ENCODE measurements around the gene ATRIP.

Gene ATRIP

DNA sequence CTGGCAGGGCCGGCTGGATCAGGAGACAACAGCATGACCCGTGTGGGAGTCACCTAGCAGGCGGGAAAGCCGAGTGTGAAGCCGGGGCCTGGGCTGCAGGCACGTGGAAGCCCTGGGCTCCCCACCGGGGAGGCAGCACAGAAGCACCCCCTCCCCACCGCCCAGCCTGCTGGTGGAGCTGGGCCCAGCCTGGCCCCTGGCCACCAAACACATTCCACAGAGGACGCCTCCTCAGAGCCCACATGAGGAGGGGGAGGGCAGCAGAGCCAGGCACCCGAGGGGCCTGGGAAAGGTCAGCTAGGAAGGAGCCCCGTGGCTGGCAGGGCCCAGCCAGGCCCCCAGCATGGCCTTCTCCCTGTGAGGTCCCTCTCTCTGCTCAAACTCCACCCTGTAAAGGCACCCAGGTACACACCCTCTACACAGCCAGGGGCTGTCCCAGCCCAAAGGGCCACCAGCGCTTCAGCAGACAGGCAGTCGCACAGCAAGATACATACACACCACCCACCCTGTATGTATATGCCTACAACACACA is 21.2 kb upstream of the ATRIP start:
- no peak for DNase-seq

DNA sequence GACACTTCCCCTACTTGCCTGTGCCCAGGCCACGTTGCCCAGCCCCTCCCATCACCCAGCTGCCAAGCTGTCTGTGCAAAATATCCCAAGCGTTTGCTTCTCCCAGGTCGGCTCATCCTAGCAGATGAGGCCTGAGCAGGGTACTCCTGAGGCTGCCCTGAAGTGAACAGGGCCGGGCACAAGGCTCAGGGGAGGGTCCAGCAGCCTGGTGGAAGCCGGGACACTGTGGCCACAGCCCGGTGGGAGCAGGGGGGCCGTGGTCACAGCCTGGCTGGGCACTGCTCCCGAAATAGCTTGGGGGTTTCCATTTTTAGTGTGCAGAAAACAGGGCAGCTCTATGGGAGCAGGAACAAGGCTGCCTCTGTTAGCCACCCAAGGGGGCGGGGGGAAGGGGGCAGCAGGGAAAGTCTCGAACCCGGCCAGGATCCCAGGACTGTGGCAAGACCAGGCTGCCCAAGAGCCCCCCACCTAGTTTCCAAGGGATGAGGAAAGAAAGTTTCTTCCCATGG is 20.1 kb upstream of the ATRIP start:
- DNase-seq, result no peak

DNA sequence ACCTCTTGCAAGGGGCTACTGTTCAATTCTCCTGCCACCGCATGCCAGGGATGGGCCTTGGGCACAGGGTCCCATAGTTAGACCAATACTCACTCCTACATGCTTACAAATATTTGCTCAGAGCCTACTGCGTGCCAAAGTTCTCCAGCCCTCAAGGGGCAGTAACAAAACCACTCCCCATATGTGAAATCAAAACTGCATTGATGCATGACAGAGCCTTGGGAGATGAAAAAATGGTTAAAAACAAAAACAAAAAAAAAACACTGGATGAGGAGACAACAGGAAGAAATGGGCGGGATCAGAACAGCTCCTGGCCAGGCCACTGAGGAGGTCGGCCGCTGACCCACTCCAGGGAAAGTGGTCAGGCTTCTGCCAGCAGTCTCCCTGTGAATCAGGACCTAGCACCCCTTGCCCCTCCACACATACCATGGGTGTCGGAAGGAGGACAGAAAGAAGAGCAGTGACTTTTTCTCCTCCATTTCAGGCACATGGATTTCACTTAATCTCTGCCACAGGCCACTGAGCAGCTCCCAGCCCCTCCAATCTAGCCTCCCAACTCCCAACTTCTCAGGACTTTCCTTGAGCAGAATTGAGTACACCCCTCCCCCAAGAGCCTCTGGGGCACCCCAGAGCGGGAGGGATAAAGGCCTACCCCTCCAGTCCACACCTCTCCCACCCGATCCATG is 19.4 kb upstream of the ATRIP start:
- DNase-seq, result no peak

DNA sequence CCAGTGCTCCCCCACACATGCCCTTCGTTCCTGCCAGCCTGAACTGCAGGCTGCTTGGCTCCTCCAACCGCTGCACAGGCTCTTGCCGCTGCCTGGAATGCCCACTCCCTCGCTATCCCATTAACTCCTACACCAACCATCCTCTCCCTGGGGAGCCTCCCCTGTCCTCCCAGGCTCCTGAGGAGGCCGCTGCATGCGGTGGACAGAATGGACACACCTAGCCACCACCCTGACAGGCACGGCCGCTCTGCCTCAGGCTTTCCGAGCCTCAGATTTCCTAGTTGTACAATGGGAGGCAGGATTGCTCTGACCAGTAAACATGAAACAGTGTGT is 18.9 kb upstream of the ATRIP start:
- no peak for DNase-seq

DNA sequence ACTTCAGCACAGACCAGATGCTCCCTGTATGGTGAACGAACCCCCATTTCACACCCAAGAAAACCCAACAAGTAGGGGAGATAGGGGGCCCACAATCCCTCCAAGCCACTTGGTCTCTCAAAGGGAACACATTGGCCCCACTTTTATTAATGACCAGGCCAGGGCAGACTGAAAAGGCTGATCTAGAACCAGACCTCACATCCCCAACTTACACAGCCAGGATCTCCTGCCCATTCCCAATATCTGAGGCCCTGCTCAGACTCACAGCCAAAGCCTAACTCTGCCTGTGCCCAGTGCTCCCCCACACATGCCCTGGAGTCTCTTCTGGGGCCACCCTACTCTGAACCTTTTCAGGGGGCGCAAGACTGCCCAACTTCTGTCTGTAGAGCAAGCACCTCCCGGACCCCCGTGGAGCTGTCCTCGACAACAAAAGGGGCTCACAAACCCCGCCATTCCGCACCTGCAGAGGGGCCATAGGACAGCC is 18.4 kb upstream of the ATRIP start:
- DNase-seq, result no peak

DNA sequence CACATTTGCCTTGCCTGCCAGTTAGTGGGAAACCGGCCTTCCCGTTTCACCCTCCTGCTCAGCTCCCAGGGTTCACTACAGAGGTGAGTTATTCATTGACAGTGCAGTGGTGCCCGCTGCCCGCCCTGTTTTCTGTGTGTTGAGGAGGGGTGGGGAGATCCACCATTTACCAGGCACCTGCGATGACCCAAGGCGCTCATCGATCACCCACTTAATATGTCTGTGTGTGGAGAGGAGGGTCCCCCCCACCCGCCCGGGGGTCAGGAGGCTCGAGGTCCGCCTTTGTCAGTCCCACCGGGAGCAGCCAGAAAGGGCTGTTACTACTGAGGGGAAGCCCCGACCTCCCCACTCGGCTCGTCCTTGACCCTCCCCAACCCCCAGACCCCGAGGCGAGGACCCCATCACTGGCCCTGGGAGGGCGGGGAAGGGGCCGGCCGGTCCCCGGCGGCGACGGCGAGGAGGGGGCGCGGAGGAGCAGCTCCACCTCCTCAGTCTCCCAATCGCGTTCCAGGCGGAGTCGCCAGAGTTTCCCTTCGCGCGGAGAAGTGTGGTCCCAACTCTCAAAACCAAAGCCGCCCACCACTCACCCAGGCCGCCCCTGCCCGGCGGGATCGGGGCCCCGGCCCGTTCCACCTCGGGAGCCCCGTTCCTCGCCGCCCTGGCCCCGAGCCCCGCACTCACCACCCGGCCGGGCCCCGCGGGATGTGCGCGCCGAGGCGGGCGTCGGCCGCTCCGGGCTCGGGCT is 17.8 kb upstream of the ATRIP start:
- DNase-seq, result peak; percentile 40

DNA sequence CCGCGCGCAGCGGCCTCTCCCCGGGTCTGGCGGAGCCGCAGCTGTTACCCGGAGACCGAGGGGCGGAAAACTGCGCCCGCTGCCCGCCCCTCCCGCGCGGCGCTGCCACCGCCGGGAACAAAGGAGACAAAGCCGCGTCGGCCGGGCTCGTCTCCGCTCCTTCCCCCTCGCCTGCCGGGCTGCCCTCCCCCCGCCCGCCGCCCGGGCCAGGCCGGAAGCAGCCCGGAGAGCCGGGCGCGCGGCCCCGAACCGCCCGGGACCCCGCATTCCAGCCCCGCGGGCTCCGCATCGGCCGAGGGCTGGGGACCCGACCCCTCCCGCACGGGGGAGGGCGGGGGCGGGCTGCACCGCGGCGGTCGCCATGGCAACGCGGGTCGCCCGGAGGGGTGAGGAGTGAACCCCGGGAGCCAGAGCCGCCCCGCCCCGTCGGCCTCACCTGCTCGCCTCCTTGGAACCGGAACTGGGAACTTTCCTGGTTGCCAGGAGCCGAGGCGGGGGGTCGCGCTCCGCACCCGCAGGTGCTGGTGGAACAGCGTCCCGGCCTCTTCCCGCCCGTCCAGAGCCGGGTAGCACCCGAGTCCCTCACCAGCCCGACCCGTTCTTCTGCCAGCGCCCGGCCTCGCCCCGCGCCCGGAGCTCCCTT is 17.1 kb upstream of the ATRIP start:
- peak; percentile 70 for DNase-seq

DNA sequence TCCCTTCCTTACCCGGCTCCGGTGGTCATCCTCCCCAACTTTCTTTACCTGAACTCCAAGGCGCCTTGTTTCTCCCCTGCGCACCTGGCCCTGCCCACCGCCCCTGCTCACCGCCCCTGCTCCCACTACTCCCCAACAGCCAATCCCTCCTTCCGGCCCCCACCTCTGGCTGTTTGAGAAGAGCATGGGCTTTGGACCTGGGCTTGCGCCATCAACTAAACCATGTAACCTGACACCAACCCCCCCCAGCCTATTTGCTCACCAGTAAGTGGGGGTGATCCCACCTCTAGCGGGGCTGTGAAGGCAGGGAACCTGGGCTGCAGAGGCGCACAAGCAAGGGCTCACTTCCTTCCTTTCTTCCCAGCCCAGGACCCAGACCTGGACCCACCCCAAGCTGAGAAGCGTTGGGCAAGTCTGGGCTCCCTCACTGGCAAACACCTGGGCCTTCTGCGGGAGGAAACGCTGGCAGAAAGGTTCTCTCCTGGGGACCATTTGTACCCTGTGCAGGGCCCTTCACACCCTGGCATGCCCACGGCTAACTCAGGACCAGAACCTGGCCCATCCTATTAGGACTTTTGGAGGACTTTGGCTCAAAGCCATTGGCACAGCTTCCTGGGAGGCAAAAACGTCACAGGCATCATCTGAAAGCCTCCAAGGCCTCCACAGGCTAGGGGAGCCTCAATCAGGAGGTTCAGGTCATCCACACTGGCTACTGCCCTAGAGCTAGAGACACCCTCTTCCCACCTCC is 16.4 kb upstream of the ATRIP start, which contains the start of gene PLXNB1:
TSS of gene PLXNB1 (minus strand) at position 127 of the 748 bp plus-strand sequence. CDS start 5,475 bp downstream, outside the sequence.
- DNase-seq, result peak; percentile 23

DNA sequence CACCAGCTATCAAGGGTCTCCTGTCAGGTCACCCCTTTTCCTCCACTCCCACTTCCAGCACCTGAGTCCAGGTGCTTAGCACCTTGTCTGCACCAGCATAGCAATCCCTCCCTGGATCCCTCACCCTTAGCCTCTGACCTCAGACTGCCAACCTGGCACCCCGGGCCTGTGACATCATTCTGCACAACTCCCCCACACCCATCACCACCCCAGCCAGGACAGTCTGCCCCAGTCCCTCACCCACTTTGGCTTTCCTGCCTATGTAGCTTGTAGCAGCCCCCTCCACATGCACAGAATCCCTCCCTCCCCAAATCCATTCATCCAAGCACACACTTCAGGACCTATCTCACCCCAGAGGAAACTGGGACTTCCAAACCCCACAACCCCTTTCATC is 15.8 kb upstream of the ATRIP start:
- no peak for DNase-seq

DNA sequence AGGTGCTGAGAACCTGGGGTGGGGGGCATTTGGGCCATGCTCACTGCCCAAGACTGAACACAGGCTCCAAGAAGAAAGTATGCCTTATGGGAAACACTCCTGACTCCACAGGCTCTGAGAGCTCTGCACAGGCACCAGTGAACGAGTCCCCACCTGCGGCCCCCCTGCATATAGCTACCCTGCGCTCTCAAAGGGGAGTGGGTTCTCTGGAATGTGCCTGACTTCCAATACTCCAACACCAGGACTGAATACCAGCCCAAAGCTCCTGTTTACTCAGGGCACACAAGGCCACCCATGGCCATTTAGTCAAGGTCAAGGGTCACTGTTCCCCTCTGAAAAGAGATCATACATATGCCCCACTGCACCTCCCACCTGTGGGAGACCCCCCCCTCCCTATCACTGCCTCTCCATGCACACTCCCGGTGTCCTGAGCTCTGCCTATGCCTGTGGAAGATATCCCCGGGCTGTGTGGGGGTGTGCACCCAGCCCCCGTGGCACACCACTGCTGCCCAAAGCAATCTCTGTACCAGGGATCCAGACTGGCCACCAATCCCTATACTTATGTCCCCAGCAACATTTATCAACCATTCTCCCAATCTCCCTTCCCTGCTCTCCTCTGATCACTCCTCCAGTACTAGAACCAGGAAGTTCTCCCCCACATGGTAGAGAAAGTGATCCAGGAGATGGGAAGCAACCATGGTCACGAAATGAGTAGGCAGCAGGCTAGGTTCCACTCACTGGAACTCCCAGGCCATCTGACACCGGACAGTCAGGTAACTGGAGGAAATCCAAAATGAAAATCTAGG is 15.1 kb upstream of the ATRIP start:
- no peak for DNase-seq

DNA sequence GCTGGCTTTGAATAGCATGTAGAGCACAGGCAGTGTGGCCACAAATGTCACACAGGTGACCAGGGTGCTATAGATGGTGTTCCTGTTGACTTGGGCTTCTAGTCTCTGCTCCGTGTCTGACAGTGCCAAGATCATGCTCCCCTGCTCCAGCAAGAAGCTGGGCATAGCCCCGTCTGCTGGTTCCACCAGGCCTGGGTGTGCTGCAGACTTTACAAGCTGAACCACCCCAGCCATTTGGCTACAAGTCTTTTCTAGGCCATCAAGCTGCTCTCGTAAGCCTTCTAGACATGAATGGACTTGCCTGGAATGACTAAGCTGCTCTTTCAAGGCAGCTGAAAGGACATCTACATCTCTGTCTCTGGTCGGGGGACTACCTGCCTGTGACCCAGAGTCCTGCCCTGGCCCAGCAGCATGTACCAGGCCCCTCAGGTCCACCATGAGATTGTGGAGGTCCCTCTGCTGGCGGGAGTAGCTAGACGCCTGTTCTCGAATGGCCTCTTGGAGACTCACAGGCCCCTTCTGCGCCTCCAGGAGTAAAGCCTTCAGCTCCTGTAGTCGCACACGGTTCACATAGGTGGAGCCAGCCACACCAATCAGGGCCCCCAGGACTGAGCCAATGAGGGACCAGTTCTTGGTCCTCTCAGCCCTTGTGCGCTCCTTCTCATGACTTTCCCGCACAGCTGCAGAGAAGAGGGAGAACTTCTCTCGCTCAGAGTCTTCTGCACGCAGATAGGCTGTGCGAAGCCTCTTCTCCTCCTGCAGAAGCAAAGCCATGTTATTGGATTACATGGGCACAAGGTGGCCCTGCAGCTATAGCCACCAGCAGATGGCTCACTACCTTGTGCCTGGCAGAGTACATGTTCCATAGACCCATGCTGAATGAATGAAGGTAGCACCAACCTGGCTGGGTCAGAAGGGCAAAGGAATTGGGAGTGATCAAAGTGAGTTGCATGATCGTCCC is 13.8 kb upstream of the ATRIP start:
- no peak for DNase-seq

DNA sequence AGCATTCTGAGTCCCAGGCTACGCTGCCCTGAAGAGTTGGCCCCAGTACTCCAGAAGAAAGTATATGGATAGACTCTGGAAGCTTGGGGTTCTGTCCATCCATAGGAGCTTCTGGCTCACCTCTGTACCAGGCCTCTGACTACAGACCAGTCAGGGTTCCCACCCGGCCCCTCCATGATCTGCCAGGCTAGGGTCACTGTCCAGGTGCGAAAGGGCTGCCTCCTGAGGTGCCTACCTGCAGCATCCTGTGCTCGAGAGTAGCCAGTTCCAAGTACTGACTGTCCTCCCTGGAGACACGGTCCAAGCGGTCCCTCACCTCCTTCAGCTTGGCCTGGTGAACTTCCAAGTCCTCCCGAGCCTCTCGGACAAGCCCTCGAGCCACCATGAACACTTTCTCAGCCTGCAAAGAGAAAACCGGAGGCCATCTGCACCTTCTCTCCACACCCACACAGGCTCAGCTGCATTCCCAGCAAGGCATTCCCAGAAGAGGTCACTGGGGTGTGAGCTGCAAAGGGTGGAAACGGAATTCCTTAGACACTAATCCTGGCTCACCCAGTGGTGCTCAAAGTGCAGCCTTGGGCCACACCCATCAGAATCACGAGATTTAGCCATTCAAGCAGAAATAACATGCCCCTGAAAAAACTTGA is 12.9 kb upstream of the ATRIP start:
- no peak for DNase-seq

DNA sequence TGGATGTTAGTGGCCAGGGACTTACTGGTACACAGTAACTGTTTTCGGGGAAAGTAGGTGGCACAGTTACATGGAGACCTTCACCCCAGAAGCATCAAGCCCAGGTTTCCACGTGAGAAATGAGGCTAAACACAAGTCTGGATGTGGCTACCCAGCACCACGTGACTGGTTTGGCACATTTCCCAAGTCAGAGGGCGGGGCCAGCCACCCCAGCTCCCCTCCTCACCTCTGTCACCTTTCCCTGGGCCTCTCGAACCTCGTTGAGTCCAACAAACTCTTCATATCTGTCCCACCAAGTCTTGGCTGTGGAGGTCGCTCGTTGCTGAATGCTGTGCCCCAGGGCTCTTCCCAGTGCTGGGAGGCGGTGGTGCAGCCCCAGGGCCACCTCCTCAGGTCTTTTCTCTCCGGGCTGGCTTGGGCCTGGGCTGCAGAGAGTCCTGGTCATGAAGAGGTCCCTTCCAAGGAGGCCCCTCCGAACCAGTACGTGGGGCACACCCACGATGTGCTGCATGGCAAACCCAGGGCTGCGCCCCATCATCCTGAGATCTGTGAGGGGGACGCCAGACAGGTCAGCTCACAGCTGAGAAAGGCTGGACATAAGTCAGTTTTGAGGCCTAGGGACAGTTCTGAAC is 11.8 kb upstream of the ATRIP start:
- DNase-seq, result no peak

DNA sequence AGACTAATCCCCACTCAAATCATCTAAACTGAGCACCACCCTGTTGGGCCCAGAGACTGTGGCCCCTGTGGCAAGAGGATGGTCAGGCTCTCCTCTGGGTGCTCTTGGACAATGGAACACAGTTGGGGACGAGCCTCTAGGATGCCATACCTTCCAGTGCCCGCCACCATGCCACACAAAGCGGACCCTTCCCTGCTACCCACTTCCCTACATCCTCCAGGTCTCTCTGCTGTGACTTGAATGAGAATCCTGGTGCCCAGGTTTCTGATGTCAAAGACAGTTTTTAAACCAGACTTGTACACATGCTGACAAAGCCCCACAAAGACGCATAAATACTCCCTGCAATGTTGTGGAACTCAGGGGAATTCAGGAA is 11.3 kb upstream of the ATRIP start:
- no peak for DNase-seq

DNA sequence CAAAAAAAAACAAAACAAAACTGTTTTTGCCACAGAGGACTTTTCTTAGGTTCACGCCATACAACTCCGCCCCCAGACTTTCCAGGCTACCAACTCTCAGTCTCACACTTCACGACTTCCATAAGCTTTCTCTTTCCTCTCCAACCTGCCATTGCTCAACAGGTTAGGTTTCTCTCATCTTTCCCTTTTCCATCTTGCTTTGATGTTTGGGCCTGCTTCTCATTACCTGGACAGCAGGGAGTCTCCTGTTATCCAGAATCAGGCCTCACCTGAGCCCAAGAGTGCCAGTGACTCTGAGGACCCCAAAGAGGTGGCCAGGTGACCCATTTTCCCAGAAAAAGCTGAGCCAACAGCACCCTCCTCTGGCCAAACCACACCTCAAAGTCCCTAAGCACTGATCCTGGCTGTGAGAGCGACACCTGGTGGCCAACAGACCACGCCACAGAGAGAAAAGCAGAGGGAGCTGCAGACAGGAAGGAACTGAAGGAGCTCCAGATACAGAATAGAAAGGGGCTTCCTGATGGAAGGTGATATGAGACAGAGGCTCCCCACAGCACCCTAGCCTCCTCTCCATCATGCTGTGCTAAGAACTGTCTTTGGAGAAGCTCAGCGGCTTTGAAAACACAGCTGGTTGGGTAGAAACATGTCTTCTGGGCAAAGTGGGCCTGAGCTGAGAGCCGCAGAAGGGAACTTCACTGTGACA is 10.6 kb upstream of the ATRIP start:
- peak; percentile 88 for DNase-seq

DNA sequence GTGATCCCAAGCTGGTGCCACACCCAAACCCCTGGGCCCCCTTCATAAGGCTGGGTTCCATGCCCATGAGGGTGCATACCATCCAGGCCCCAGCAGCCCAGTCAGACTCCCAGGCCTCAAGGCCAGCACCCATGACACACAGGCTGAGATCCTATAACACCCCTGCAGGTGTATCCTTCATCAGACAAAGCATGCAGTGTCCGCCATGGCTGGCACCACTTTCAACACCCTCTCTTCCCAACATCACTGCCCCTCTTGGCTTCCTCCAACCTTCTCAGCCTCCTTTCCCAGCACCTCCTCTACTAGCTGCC is 10.1 kb upstream of the ATRIP start:
- no peak for DNase-seq

DNA sequence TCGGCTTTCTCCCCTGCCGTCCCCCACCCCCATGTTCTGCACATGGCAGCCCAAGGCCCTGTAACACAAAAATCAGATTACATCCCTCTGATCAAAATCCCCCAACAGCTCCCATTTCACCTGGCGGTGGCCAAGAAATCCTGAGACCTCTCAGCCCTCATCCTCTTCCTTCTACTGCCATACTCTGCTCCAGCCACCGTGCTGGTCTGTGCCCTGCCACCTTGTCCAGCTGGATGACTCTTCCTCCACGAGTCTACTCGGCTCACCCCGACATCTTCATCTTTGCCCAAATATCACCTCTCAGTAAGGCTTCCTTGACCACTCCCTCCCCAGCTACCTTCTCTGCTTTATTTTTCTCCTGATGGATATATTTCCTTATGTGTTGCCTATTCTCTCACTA is 9.7 kb upstream of the ATRIP start:
- no peak for DNase-seq

DNA sequence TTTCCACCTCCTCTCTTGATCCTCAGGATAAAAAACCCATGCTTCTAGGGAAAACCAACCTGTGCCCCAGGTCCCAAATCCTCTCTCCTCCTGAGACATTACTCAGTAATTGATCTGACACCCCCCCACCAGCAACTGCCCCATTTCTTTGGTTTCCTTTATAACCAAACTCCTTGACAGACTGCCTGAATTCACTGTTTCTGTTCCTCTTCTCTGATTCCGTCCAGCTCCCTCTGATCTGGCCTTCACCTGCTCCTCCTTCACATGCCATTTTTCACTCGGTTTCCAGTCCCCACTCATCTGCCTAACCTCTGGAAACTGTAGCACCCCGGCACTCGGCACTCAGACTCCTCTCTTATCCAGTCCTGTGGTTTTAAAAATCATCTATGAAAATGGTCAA is 8.7 kb upstream of the ATRIP start:
- no peak for DNase-seq
